ENCODE measurements around the gene TBC1D22A. TPM values are rescaled to one million over a fixed set of nuclear protein-coding genes. Genes with fewer than 3 reads are reported as not detected.

Gene TBC1D22A
- total and polyA plus RNA-seq, 8 donors = 13.3 to 53.1 (median 21.5) TPM

GRCh38 chr22:46726986-46727317 is 35.5 kb upstream of the TBC1D22A start:
- TF ChIP-seq POLR2A (IDR thresholded peaks at IDR 0.05) (no peak), CTCF (IDR thresholded peaks at IDR 0.05) (no peak), POLR2AphosphoS5 (IDR thresholded peaks at IDR 0.05) (no peak), EP300 (IDR thresholded peaks at IDR 0.05) (no peak)
- H3K4me1 ChIP-seq = peaks cover 41 to 70% (median 55%) of the 10 kb centered on the region in 4 donors

GRCh38 chr22:46727813-46728364 is 34.6 kb upstream of the TBC1D22A start:
- WGBS, 5 donors = 77 to 89% (median 85%) methylated on average over 12 to 19 of the region's 19 CpGs
- no peaks in the 10 kb centered on the region for H3K9me3 ChIP-seq
- intact Hi-C loops (cut with DNase I; ENCODE audit: low total_unique reads) = no loop called here
- H3K4me1 ChIP-seq = peaks cover 49 to 79% (median 62%) of the 10 kb centered on the region in 4 donors
- no peaks in the 10 kb centered on the region for H3K27me3 ChIP-seq
- no peak for DNase-seq
- H3K27ac ChIP-seq = peak overlapping the region in 3 of 5 donors; percentile 18 to 77 (median 74)
- H3K4me3 ChIP-seq = no peak overlapping the region
- no peak for TF ChIP-seq POLR2A (IDR thresholded peaks at IDR 0.05)
- no peak for TF ChIP-seq EP300 (IDR thresholded peaks at IDR 0.05)
- TF ChIP-seq CTCF (IDR thresholded peaks at IDR 0.05) = no peak
- TF ChIP-seq POLR2AphosphoS5 (IDR thresholded peaks at IDR 0.05) = no peak
- H3K36me3 ChIP-seq = peaks cover 4 to 66% (median 18%) of the 10 kb centered on the region in 4 donors

More at GRCh38 chr22:46726986-46727317, 35.5 kb upstream of the TBC1D22A start:
- intact Hi-C loops (cut with DNase I; ENCODE audit: low total_unique reads) = no loop called here
- no peak overlapping the region for H3K4me3 ChIP-seq
- peaks cover 4 to 75% (median 21%) of the 10 kb centered on the region in 4 donors for H3K36me3 ChIP-seq
- no peaks in the 10 kb centered on the region for H3K9me3 ChIP-seq
- no peak for DNase-seq
- no peaks in the 10 kb centered on the region for H3K27me3 ChIP-seq
- 93 to 97% (median 93%) methylated on average over 3 of the region's 3 CpGs for WGBS, 5 donors
- no peak overlapping the region for H3K27ac ChIP-seq

GRCh38 chr22:46728470-46728869 is 34.0 kb upstream of the TBC1D22A start:
- H3K4me1 ChIP-seq = peaks cover 50 to 85% (median 67%) of the 10 kb centered on the region in 4 donors
- H3K9me3 ChIP-seq = no peaks in the 10 kb centered on the region
- no peak overlapping the region for H3K4me3 ChIP-seq
- peaks cover 0 to 61% (median 14%) of the 10 kb centered on the region in 4 donors for H3K36me3 ChIP-seq
- intact Hi-C loops (cut with DNase I; ENCODE audit: low total_unique reads) = no loop called here
- DNase-seq = no peak
- no peaks in the 10 kb centered on the region for H3K27me3 ChIP-seq
- WGBS, 5 donors = 58 to 88% (median 75%) methylated on average over 10 to 11 of the region's 11 CpGs
- TF ChIP-seq POLR2A (IDR thresholded peaks at IDR 0.05) (no peak), POLR2AphosphoS5 (IDR thresholded peaks at IDR 0.05) (no peak), EP300 (IDR thresholded peaks at IDR 0.05) (no peak), CTCF (IDR thresholded peaks at IDR 0.05) (no peak)
- peak overlapping the region in 4 of 5 donors; percentile 16 to 77 (median 72) for H3K27ac ChIP-seq

- 38 to 52% (median 44%) methylated on average over 7 to 9 of the region's 9 CpGs for WGBS, 5 donors
- Histone ChIP-seq H3K27ac (peak overlapping the region; percentile 52 to 77 (median 69)), H3K4me3 (no peak overlapping the region), H3K4me1 (peaks cover 72 to 99% (median 87%) of the 10 kb centered on the region in 4 donors), H3K27me3 (no peaks in the 10 kb centered on the region), H3K9me3 (no peaks in the 10 kb centered on the region), H3K36me3 (peaks cover 0 to 44% (median 5%) of the 10 kb centered on the region in 4 donors)
- TF ChIP-seq POLR2AphosphoS5 (IDR thresholded peaks at IDR 0.05) (peak in 1 of 3 donors; percentile 52), POLR2A (IDR thresholded peaks at IDR 0.05) (no peak), CTCF (IDR thresholded peaks at IDR 0.05) (no peak)
- DNase-seq = peak in 1 of 2 donors; percentile 62
- intact Hi-C loops (cut with DNase I; ENCODE audit: low total_unique reads) = no loop called here
These were observed 31.7 kb upstream of the TBC1D22A start for GRCh38 chr22:46730568-46731245.
